Measurements from ENCODE around the gene CADPS.

CADPS gene

DNA sequence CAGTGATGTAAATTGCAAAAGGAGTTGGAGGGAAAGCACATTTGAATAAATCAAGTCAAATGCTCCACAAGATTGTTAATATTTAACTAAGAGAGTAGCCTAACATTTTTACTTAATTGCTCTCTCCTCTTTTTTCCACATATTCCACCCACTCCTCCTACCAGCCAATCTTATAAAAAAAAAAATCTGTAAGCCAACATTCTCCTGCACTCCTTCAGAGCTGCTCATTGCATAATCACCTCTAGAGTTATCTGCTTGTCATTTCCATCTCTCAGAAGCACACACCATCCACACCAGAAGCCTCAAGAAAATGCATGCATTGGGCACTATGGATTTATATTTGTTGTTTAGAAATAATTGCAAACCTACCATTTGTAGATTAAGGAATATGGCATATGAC, 64.1 kb downstream of the CADPS start:
- no peak for DNase-seq (ENCODE audit: low spot score)

DNA sequence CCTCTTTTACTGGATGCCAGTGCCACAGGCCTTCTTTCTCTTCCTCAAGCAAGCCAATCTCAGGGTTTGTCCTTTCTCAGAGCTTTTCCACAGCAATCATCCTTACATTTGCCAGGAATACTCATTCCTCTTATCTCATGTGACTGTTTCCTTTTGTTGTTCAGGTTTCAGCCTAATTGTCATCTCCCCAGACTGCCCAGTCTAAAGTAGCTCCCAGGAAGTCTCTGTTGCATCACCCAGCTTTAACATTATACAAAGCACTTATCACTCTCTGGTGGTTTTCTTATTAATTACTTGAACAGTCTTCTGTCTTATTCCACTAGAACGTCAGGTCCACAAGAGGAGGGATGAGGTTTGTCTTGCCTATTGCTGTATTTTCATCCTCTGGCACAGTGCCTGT, 65.8 kb downstream of the CADPS start:
- no peak for DNase-seq (ENCODE audit: low spot score)

DNA sequence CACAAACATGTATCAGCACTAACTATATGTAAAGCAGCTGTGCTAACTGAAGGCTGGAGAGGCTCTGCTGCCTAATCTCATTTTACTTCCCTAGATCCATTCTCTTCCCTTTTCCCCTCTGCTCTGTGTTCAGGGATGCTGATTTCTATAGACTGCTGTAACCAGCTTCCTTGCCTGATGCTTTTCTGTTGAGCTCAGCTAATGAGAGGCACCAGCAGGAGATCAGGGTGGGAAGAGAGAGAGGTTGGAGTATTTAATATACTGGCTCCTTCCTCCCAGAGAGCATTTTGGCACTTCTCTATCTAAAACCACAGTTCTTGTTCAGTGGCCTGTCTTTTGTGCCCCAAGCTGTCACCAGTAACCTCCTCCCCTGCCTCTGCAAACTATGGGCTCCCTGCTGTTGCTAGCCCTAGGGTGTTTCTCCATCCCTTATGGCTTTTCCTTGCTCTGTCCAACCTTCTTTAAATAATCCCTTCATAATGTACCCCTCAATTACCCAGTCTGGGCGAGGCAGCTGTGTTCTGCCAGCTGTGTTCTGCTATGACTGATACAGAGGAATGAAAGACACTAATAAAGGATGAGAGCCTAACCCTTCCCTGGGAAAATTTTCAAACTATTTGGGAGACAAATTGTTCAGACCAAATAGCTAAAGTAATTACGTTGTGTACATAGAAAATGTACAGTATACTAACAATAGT, 69.5 kb downstream of the CADPS start:
- DNase-seq (ENCODE audit: low spot score): no peak

DNA sequence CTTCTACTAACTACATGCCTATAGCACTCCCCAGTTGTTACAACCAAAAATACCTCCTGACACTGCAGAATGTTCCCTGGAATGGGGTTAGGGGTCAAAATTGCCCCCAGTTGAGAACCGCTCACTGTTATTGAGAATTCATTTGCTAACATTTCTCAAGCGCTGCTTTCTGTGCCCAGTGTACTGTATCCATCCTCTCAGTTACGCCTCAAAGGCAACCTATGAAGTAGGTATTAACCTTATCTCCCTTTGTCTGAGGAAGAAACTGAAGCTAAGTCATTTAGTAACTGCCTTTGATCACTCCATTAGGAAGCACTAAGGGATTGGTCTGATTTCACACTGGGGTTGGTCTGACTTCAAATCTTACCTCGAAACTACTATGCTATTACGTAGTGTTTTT, 70.1 kb downstream of the CADPS start:
- DNase-seq (ENCODE audit: low spot score): no peak

DNA sequence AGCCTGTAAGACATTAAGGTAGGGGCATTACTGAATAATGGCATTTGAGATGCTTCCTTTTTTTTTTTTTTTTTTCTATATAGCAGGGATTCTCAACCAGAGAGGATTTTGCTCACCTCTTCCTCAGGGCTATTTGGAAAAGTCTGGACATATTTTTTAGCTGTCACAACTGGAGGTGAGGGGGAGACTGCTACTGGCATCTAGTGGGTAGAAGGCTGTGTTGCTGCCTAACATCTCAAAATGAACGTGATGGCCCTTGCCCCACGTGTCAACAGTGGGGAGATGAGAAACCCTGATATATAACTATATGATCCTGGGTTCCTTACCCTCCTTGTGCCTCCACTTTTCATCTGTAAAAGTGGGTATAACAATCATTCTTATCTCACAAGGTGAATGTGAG, 71.9 kb downstream of the CADPS start:
- DNase-seq (ENCODE audit: low spot score): no peak

DNA sequence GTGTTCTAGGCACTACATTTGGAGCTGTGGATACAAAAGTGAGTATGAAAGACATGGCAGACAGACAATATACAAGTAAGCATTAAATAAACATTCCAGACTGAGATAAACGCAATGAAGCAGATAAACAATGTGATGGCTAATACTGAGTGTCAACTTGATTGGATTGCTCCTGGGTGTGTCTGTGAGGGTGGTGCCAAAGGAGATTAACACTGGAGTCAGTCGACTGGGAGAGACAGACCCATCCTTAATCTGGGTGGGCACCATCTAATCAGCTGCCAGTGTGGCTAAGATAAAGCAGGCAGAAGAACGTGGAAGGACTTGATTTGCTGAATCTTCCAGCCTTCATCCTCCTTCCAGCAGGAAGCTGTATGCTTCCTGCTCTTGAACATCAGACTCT, 77.2 kb downstream of the CADPS start:
- no peak for DNase-seq (ENCODE audit: low spot score)

DNA sequence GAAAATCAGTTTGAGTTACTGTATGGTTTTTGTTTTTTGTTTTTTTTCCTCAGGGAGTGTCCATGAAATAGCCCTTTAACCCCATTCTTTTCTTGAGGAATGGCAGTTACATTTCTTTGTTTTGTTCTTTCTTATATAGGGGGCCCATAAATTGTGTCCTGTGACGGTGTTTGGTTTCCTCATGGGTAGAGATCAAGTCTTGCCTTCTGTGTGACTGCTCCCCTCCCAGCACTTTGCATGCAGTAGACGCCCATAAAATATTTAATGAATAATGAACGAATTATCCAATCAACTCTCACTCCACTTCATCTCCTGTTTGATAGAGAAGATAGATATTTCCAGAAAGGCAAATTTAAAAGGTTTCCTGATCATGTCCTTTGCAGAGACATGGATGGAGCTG, 78.1 kb downstream of the CADPS start:
- no peak for DNase-seq (ENCODE audit: low spot score)

DNA sequence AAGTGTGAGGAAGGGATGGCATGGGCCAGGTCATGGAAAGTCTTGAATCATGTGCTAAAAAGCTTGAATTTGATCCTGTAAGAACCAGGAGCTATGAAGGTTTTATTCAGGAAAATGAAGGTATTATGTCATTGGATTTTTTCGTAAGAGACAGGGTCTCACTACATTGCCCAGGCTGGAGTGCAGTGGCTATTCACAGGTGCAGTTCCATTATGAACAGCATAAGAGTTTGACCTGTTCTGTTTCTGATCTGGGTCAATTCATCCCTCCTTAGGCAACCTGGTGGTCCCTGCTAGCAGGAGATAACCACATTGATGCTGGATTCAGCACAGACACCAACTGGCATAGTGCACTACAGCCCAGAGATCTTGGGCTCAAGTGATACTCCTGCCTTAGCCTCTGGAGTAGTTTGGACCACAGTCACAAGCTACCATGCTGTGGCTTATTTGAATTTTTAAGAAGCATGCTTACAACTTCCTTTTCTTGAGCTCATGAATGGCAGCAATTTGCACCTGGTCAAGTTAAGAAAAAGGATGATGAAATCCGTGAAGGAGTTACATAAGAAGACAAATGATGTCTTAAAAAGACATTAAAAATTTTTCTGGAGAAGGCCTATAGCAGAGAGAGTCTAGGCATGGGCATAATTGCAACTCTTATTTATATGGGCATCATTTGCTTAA, 79.1 kb downstream of the CADPS start:
- no peak for DNase-seq (ENCODE audit: low spot score)

DNA sequence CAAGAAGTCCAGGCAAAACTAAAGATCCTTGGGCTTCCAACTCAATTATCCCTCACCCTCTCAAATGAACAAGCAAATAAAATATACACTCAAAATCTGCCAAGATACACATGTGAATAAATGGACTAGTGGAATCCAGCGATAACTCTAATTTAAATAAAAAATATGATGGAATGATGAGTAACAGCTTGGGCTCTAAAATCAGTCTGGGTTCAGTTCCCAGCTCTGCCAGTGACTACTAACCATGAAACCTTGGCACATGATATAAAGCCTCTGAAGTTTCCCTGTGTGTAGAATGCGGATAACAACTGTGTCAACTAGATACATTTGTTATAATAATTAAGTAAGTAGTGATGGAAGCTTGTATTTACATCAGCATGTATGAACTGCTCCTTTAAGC, 81.3 kb downstream of the CADPS start:
- no peak for DNase-seq (ENCODE audit: low spot score)

DNA sequence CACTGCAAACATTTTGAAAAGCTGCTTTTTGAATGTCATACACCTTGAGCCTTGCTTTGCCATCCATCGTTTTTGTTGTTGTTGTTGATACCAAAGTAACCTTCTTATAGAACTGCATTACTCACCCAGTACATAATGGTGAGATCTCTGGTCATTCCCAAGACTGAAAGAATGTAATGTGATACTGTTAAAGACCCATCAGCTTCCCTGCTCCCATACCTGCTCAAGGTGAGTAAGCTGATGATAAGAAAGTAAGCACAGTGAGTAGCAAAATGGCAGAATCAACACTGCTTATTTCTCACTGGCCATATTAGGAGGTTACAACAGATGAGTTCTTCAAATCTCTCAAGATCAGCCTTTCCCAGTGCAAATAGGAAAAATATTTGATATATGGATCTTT, 89.8 kb downstream of the CADPS start:
- no peak for DNase-seq (ENCODE audit: low spot score)

DNA sequence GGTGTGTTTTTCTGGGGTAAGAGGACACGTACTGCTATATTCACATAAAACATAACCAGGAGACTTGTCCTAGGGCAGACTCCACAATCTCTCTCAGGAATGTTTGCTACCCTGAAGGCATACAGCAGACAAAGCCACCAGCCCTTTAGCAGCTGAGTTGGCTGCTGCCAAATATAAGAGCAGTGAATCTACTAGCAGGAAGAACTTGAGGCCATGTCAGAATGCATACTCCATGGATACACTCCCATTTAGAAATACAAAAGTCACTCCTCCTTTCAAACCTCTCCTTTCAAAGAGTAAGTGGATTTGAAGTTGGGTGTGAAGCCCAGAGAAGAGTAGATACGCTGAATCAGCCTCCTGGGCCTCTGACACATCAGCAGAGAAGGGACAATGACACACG, 94.1 kb downstream of the CADPS start:
- DNase-seq (ENCODE audit: low spot score): no peak

DNA sequence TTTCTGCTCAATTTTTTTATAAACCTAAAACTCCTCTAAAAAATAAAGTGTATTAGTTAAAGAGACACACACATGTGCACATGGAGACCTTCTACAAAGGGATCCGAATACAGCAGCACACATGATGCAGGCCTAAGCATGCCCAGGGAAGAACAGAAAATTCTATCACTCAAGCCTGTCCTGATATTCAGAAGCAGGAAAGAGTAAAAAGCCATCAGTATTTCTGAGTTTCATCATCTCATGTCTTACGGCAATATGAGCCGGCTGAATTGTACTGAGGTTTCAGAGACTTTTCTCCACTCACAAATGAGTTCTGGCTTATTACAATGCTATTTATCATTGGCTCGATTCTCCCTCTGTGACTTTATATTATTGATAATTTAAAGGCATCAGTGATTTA, 97.5 kb downstream of the CADPS start:
- DNase-seq (ENCODE audit: low spot score): no peak

DNA sequence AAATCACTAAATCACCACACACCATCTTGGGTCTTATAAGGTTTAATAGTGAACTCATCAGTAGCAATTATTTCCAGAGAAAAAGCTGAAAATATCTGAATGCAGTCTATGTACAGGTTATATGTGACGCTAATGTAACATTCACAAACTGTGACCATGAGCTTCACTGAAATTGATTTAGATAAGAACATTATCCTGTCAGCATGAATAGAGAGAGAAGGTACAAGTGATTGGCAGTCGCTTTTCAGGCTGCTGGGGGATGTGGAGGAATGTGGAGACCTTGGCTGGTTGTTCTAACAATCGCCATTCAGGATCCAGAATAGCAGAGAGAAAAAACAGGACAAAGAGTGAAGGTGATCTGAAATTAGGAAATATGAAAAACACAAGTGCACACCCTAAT, 98.1 kb downstream of the CADPS start:
- no peak for DNase-seq (ENCODE audit: low spot score)

DNA sequence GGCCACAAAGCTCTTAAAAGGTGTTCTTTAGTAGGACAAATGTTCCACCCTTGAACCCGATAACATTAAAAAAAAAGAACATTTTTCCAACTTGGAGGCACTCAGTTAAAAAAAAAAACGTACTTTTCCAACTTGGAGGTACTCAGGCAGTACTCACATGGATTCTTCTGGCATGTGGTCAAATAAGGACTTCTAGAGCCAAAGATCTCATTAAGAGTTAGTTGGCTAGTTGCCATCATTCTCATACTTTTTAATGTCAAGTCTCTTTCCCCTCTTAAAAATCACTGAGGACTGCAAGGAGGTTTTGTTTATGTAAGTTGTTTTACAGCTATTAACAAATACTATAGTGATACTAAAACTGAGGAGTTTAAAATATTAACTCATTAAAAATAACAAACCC, 101.0 kb downstream of the CADPS start:
- DNase-seq (ENCODE audit: low spot score): no peak

DNA sequence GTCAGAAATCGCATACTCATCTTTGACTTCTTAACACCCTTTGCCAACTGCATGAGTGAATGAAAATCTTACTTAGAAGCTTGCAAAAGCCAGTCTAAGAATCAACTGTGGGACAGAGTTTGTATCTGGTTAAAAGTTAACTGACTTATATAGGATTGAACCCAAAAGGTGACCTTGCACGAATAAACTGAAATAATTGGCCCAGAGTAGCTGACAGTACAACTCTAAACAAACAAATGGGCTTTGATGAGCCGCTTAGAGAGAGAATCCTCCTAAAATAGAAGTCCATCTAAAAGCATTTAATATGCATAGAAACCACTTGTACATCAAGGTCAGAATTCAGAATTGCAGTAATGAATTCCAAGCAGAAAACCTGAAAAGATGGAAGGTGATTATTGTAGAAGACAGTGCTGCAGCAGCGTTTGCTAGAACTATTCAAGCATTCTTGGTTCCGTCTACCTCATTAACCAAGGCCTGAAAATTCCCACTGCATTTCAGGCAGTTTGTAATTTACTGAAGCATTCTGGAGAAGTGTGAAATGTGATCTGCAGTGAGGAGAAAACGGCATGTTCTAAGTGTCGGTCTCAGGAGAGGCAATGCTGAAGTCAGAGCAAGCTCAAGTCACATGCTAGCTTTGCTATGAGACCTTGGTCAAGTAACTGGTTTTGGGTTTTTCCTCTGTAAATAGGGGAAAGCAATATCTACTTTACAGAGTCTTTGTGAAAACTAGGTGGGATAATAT, 103.7 kb downstream of the CADPS start:
- no peak for DNase-seq (ENCODE audit: low spot score)

DNA sequence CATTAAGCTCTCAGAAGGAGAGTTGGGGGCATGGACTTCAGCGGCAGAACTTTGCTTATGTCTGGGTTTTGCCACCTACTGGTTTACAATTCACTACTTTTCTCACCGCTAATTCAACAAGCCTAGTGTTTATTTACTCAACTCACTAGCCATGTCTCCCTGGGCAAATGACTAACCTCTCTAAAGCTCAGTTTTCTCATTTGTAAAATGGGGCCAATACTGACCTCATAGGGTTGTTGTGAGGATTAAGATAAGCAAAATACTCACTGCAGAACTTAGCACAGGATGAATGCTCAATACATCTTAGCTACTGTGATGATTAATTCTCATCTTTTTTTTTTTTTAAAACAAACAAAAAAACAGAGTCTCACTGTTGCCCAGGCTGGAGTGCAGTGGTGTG, 106.3 kb downstream of the CADPS start:
- no peak for DNase-seq (ENCODE audit: low spot score)

DNA sequence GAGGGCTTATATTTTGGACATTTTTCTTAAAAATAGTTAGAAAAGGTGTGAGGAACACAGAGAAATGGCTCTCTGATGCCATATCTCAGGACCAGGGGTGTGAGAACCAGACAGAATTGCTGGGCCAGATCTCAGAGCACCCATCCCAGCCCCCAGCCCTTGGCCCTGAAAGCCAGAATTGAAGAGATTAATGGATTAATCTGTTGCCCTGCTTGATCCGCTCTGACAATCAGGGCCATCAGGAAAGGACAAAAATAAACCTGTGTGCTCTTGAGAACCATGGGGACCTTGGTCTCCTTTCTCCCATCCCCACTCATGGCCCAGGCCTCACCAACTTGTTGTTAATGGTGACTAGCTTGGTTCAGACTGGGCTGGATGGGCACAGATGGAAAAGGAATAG, 113.5 kb downstream of the CADPS start:
- no peak for DNase-seq (ENCODE audit: low spot score)

DNA sequence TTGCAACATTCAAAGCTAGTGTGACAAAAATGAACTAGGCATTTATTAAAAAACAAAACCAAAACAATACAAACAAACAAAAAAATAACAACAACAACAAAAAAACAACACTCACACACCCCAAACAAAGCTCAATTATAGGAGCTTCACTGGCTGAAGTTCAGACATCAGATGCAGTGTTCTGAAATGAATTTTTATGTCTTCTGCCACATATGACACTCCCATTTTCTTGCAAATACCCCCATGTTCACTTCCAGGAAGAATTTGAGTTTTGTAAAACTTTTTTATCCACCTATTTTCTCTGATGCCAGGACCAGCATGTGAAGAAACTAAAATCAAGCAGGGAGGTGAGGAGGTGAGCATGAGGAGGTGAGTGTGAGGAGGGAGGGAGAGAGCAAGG, 113.9 kb downstream of the CADPS start:
- DNase-seq (ENCODE audit: low spot score): no peak

DNA sequence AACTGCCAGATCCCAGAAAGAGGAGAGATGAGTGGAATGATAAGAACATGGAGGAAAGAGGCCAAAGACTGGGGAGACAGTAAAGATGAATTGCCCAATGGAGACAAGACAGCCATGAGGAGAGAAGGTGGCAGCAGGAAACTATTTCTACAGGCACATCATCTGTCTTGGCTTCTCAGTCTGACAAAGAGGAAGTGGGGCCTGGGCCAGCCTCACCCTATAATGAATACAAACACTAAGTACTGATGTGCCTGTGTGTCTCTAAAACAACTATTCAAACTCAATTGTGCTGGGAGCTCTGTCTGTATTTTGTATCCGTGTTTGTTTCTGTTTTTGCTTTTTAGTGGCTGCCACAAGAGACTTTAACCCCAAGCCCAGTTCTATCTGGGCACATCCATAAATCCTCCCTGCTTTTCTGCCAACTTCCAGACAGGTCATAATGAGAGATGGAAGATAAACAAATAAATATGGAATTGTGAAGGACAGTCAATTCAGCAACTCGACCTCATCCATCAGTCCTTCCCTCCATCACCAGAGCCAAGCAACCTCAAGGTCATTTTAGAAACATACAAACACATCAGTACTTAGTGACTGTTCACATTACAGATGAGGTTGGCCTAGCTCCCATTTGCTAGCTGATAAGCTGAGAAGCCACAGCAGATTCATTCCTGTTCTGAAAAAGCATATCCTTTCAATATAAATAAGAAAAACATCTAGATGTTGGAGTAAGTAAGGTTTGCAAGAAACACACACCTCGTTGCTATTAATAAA, 116.7 kb downstream of the CADPS start:
- no peak for DNase-seq (ENCODE audit: low spot score)

DNA sequence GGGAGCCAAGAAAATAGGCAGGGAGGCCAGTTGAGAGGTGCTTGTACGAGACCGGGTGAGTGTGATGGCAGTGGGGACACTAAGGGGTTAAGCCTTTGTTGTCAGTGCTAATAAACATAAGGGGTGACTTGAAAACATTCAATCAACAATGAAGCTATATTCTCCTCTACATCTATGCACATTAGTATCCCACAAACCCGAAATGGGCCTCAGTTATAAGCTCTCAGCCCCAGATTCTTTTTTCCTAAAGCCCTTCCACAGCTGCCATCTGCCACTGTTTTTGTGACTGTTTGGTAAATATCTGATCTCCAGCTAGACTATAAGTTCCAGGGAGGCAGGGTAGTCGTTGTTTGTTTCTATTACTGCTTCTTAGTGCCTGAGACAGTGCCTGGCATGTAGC, 118.2 kb downstream of the CADPS start:
- no peak for DNase-seq (ENCODE audit: low spot score)

DNA sequence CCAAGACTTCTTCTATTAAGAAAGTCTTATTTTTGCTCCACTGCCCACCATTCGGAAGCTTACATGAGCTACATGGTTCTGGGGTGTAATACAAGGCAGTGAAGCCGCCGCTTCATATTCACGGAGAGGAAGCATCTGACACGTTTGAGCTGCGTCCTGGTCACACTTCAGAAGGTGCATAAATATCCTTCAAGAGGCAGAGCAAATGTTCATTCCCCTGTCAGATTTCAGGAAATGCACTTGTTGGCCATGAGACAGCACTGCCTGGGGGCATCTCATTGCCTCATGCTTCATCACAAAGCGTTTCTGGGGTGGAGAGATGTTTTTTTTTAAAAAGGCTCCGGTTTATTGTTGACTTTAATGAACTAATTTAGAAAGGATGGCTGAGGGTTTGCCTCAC, 119.9 kb downstream of the CADPS start:
- DNase-seq (ENCODE audit: low spot score): no peak

DNA sequence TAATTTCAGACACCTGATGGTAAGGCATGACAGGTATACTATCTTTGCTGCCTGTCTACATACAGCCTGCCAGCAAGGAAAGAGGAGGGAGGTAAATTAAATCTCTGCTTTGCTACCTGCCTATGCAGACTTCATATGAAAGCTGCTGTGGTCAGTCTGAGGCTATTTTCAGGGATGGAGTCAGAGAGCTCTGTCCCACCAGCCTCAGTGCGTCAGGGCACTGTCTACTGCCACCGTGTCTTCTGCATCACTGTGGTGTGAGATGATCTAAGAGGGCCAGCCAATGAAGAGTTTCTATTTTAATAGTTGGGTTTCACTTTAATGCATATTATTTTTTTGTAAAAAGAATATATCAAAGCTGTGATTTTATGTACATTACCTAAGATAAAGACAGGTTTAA, 125.6 kb downstream of the CADPS start:
- no peak for DNase-seq (ENCODE audit: low spot score)

DNA sequence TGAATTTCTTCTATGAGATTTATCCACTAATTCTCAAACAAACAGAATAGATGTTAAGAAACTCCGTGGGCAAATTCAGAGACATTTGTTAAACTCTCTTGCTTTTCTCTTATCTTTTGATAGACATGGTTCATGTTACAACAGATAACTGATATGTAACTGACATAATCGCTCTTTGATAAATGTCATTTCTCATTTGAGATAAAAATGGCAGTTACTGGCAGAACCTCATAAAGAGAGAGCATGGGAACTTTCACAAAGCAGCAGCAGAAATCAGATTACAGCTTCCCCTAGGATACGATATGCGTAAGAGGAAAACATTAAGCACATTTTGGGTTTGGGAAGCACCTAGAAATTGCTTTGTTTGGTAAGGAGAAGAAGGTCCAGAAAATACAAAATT, 126.1 kb downstream of the CADPS start:
- no peak for DNase-seq (ENCODE audit: low spot score)
